H9 (cell line): ENCODE data around the gene PTPRN2. TPM values are rescaled to one million over a fixed set of nuclear protein-coding genes. Genes with fewer than 3 reads are reported as not detected.

Experiments used
- DNase-seq: peaks from one replicate; pipeline ENCODE4 v3.0.0-alpha.2; 2017
- H2AFZ ChIP-seq: one replicate; pipeline ENCODE4 v1.6.1; 2013; ENCODE audit warnings: mild to moderate bottlenecking, low read length, control low read depth, moderate library complexity
- H2AK5ac ChIP-seq: 2 replicates; pipeline ENCODE4 v1.6.1; 2013; ENCODE audit warnings: low read length, control low read depth, mixed read lengths; ENCODE audit not compliant: insufficient read length
- H2BK120ac ChIP-seq: one replicate; pipeline ENCODE4 v1.6.1; 2013; ENCODE audit warnings: low read depth, mild to moderate bottlenecking, low read length, control low read depth, inconsistent platforms; ENCODE audit not compliant: poor library complexity, severe bottlenecking
- H2BK12ac ChIP-seq: 2 replicates; pipeline ENCODE4 v1.6.1; 2013; ENCODE audit warnings: low read length, control low read depth, mixed read lengths, low read depth; ENCODE audit not compliant: insufficient read length
- H2BK15ac ChIP-seq: 2 replicates; pipeline ENCODE4 v1.6.1; 2013; ENCODE audit warnings: low read depth, low read length, control low read depth
- H2BK20ac ChIP-seq: one replicate; pipeline ENCODE4 v1.6.1; 2013; ENCODE audit warnings: low read depth, mild to moderate bottlenecking, low read length, control low read depth, inconsistent platforms; ENCODE audit not compliant: poor library complexity, severe bottlenecking
- H2BK5ac ChIP-seq: 2 replicates; pipeline ENCODE4 v1.6.1; 2013; ENCODE audit warnings: low read length, control low read depth, mixed read lengths; ENCODE audit not compliant: insufficient read length
- H3K14ac ChIP-seq: 2 replicates; pipeline ENCODE4 v1.6.1; 2013; ENCODE audit warnings: low read length, control low read depth; ENCODE audit not compliant: insufficient read depth
- H3K18ac ChIP-seq: 2 replicates; pipeline ENCODE4 v1.6.1; 2013; ENCODE audit warnings: low read depth, mild to moderate bottlenecking, mixed read lengths, low read length, control low read depth; ENCODE audit not compliant: insufficient read length
- H3K23ac ChIP-seq: 2 replicates; pipeline ENCODE4 v1.6.1; 2013; ENCODE audit warnings: low read length, control low read depth, mixed read lengths, low read depth; ENCODE audit not compliant: insufficient read length
- H3K23me2 ChIP-seq: 2 replicates; pipeline ENCODE4 v1.6.1; 2013; ENCODE audit warnings: low read depth, mild to moderate bottlenecking, mixed read lengths, low read length, control low read depth; ENCODE audit not compliant: insufficient read length, poor library complexity, severe bottlenecking
- H3K27ac ChIP-seq: 2 replicates; pipeline ENCODE4 v1.5.1; 2013; ENCODE audit warnings: low read length, control low read depth, mixed read lengths, low read depth; ENCODE audit not compliant: insufficient read length
- H3K27me3 ChIP-seq: 2 replicates; pipeline ENCODE4 v1.6.1; 2013; ENCODE audit warnings: low read length, control low read depth, inconsistent platforms; ENCODE audit not compliant: insufficient read depth
- H3K4ac ChIP-seq: 2 replicates; pipeline ENCODE4 v1.6.1; 2013; ENCODE audit warnings: low read depth, mild to moderate bottlenecking, control low read depth, inconsistent platforms, low read length, moderate library complexity
- H3K4me1 ChIP-seq: 2 replicates; pipeline ENCODE4 v1.6.1; 2013; ENCODE audit warnings: low read length, control low read depth, inconsistent platforms; ENCODE audit not compliant: insufficient read depth
- H3K4me2 ChIP-seq: 2 replicates; pipeline ENCODE4 v1.6.1; 2013; ENCODE audit warnings: low read length, control low read depth, mixed read lengths; ENCODE audit not compliant: insufficient read length, insufficient read depth
- H3K56ac ChIP-seq: 2 replicates; pipeline ENCODE4 v1.6.1; 2013; ENCODE audit warnings: low read depth, mild to moderate bottlenecking, mixed read lengths, low read length, control low read depth; ENCODE audit not compliant: insufficient read length
- H3K79me1 ChIP-seq: 2 replicates; pipeline ENCODE4 v1.6.1; 2013; ENCODE audit warnings: low read depth, mild to moderate bottlenecking, moderate library complexity, low read length, control low read depth, inconsistent platforms; ENCODE audit not compliant: insufficient read depth, poor library complexity, severe bottlenecking
- H3K79me2 ChIP-seq: 2 replicates; pipeline ENCODE4 v1.6.1; 2013; ENCODE audit warnings: low read length, control low read depth, inconsistent platforms; ENCODE audit not compliant: insufficient read depth
- H3K9ac ChIP-seq: 2 replicates; pipeline ENCODE4 v1.6.1; 2013; ENCODE audit warnings: low read length, control low read depth, mixed read lengths; ENCODE audit not compliant: insufficient read length; ENCODE audit errors: extremely low read depth
- H3K9me3 ChIP-seq: one replicate; pipeline ENCODE4 v1.6.1; 2013; ENCODE audit warnings: low read depth, low read length, inconsistent platforms; ENCODE audit not compliant: control insufficient read depth
- H3T11ph ChIP-seq: one replicate; pipeline ENCODE4 v1.6.1; 2013; ENCODE audit warnings: mild to moderate bottlenecking, low read length, control low read depth, inconsistent platforms
- H4K20me1 ChIP-seq: one replicate; pipeline ENCODE4 v1.6.1; 2013; ENCODE audit not compliant: control insufficient read depth, insufficient read length, insufficient read depth
- H4K5ac ChIP-seq: 2 replicates; pipeline ENCODE4 v1.6.1; 2013; ENCODE audit warnings: low read depth, mild to moderate bottlenecking, mixed read lengths, low read length, control low read depth; ENCODE audit not compliant: insufficient read length
- H4K8ac ChIP-seq: replicated peaks from 2 replicates; pipeline ENCODE4 v1.6.1; 2013; ENCODE audit warnings: low read length, control low read depth, mixed read lengths, low read depth; ENCODE audit not compliant: insufficient read length
- H4K91ac ChIP-seq: 2 replicates; pipeline ENCODE4 v1.6.1; 2013; ENCODE audit warnings: low read depth, mild to moderate bottlenecking, moderate library complexity, mixed read lengths, low read length, control low read depth; ENCODE audit not compliant: insufficient read length
- H3K27ac Mint-ChIP-seq, 3 experiments: 2 replicates in 2 of 3; 3 replicates in 1 of 3; pipeline ENCODE4 v1.8.0; 2020 to 2021; ENCODE audit warnings: mixed read lengths in 3 of 3, mild to moderate bottlenecking in 1 of 3, moderate library complexity in 1 of 3
- H3K27me3 Mint-ChIP-seq: 2 replicates; pipeline ENCODE4 v1.8.0; 2021; ENCODE audit warnings: low read depth, mild to moderate bottlenecking, moderate library complexity, mixed read lengths
- H3K36me3 Mint-ChIP-seq, 3 experiments: 2 replicates in 2 of 3; 3 replicates in 1 of 3; pipeline ENCODE4 v1.8.0; 2020 to 2021; ENCODE audit warnings: low read depth in 3 of 3, mixed read lengths in 3 of 3; ENCODE audit not compliant: insufficient read depth in 1 of 3
- H3K4me1 Mint-ChIP-seq, 2 experiments: 2 replicates each; pipeline ENCODE4 v1.8.0; 2020; ENCODE audit warnings: mixed read lengths in 2 of 2
- H3K4me3 Mint-ChIP-seq, 2 experiments: 2 replicates in 1 of 2; 3 replicates in 1 of 2; pipeline ENCODE4 v1.8.0; 2020 to 2021; ENCODE audit warnings: mild to moderate bottlenecking in 2 of 2, mixed read lengths in 2 of 2, moderate library complexity in 1 of 2
- H3K9me3 Mint-ChIP-seq, 2 experiments: 2 replicates in 1 of 2; 3 replicates in 1 of 2; pipeline ENCODE4 v1.8.0; 2020; ENCODE audit warnings: mild to moderate bottlenecking in 2 of 2, mixed read lengths in 2 of 2, moderate library complexity in 1 of 2
- CTCF ChIP-seq: fragments of 200-600 bp; sonication (generic); conservative IDR thresholded peaks from 3 replicates; pipeline ENCODE4 v1.8.0; 2021; ENCODE audit warnings: antibody characterized with exemption, mild to moderate bottlenecking
- WGBS: extraction: QIAGEN DNeasy Blood & Tissue Kit; methylation state at CpG from one replicate; pipeline ENCODE4 v1.1.7; 2013; ENCODE audit warnings: missing lambda C conversion rate, low lambda C conversion rate, mixed read lengths; ENCODE audit not compliant: insufficient read length; ENCODE audit errors: extremely low coverage; 5-methylcytosine and 5-hydroxymethylcytosine counted together
- total RNA-seq: library from RNA; stranded (reverse); gene quantifications from 2 replicates; pipeline ENCODE4 v1.2.1, GENCODE V29; 2021

The PTPRN2 gene
- total RNA-seq, 1 experiment from 2014 or later, result 5.2 TPM

GRCh38 chr7:157764946-157765537, 822.6 kb downstream of the PTPRN2 start:
- peaks cover 23 to 27% of the 10 kb centered on the region in 2 experiments for H3K9me3 Mint-ChIP-seq
- no peak overlapping the region for H2BK15ac ChIP-seq
- H2BK120ac ChIP-seq, result no peak overlapping the region
- H3K4me3 Mint-ChIP-seq, result no peak overlapping the region
- no peaks in the 10 kb centered on the region for H3K23me2 ChIP-seq
- H3K79me1 ChIP-seq, result no peaks in the 10 kb centered on the region
- H3K9ac ChIP-seq, result no peak overlapping the region
- no peak overlapping the region for H3K23ac ChIP-seq
- no peaks in the 10 kb centered on the region for H3K27me3 ChIP-seq
- H3K4ac ChIP-seq, result no peak overlapping the region
- no peak overlapping the region for H2BK5ac ChIP-seq
- H3K27ac Mint-ChIP-seq, result no peak overlapping the region
- H3K4me1 ChIP-seq, result no peaks in the 10 kb centered on the region
- H3K14ac ChIP-seq, result no peak overlapping the region
- no peak overlapping the region for H4K5ac ChIP-seq
- no peak overlapping the region for H3K18ac ChIP-seq
- no peak overlapping the region for H2BK20ac ChIP-seq
- DNase-seq, result no peak
- no peak overlapping the region for H3T11ph ChIP-seq
- H4K91ac ChIP-seq, result no peak overlapping the region
- H3K4me2 ChIP-seq, result no peak overlapping the region
- H3K4me1 Mint-ChIP-seq, result no peaks in the 10 kb centered on the region
- H4K20me1 ChIP-seq, result no peaks in the 10 kb centered on the region
- no peak overlapping the region for H3K56ac ChIP-seq
- no peak overlapping the region for H2AFZ ChIP-seq
- peaks cover 1 to 10% (median 9%) of the 10 kb centered on the region in 3 experiments; a peak in 4 of 7 replicates for H3K36me3 Mint-ChIP-seq
- no peaks in the 10 kb centered on the region for H3K79me2 ChIP-seq
- no peak overlapping the region for H2AK5ac ChIP-seq
- no peak overlapping the region for H4K8ac ChIP-seq
- H2BK12ac ChIP-seq, result no peak overlapping the region
- no peak overlapping the region for H3K27ac ChIP-seq
- H3K27me3 Mint-ChIP-seq, result peaks cover 33% of the 10 kb centered on the region
- H3K9me3 ChIP-seq, result no peaks in the 10 kb centered on the region
- WGBS, result 100% methylated on average over 1 of the region's 1 CpG
- no peak for TF ChIP-seq CTCF
